HEK293 (cell line): ENCODE measurements around the gene KCNMB2.

Source experiments
- CTCF ChIA-PET: fragments of 350-600 bp; formaldehyde crosslinking; extraction: SDS; loops from one replicate; lab custom pipeline; 2021; ENCODE audit warnings: antibody characterized with exemption; lab: Yijun Ruan, JAX
- POLR2A ChIA-PET: fragments of 300-600 bp; formaldehyde crosslinking; extraction: SDS; loops from one replicate; lab custom pipeline; 2020; ENCODE audit warnings: antibody characterized with exemption, inconsistent platforms; lab: Yijun Ruan, JAX
- H3K27ac ChIP-seq: fragments of 200-500 bp; sonication (Bioruptor generic); 2 replicates; pipeline ENCODE4 v1.5.1; 2014; ENCODE audit warnings: low read depth, low read length, control low read depth, inconsistent platforms; ENCODE audit errors: extremely low read depth
- H3K36me3 ChIP-seq, 2 experiments: fragments of 200-500 bp in 1 of 2; sonication (Bioruptor generic) in 1 of 2; 1 replicate in 1 of 2; 2 replicates in 1 of 2; pipeline ENCODE4 v1.5.1; 2014 to 2017; ENCODE audit warnings: inconsistent platforms in 2 of 2, low read length in 2 of 2; ENCODE audit not compliant: control insufficient read depth in 2 of 2, insufficient read depth in 1 of 2
- H3K4me1 ChIP-seq: fragments of 200-500 bp; sonication (Bioruptor generic); 2 replicates; pipeline ENCODE4 v1.5.1; 2014; ENCODE audit warnings: mild to moderate bottlenecking, low read length, inconsistent platforms; ENCODE audit not compliant: control insufficient read depth, insufficient read depth
- H3K4me3 ChIP-seq: 2 replicates; pipeline ENCODE4 v1.5.1; 2011; ENCODE audit warnings: low read depth, mild to moderate bottlenecking, control low read depth, low read length, moderate library complexity
- H3K9me3 ChIP-seq: fragments of 200-500 bp; sonication (Bioruptor generic); 2 replicates; pipeline ENCODE4 v1.5.1; 2014; ENCODE audit warnings: low read depth, low read length, inconsistent platforms; ENCODE audit not compliant: control insufficient read depth, insufficient read depth
- GFI1B ChIP-seq: fragments of 450-650 bp; formaldehyde crosslinking; IDR thresholded peaks from 2 replicates; pipeline ENCODE4 v1.5.1; 2016; ENCODE audit warnings: missing biosample characterization, missing genetic modification characterization
- HOXA7 ChIP-seq: sonication (generic); formaldehyde crosslinking; IDR thresholded peaks from 2 replicates; pipeline ENCODE4 v1.8.1; 2022; ENCODE audit warnings: missing genetic modification reagents, borderline replicate concordance
- HOXC10 ChIP-seq: sonication (generic); formaldehyde crosslinking; IDR thresholded peaks from 2 replicates; pipeline ENCODE4 v1.8.1; 2023; ENCODE audit warnings: mild to moderate bottlenecking, missing genetic modification reagents
- ZFP41 ChIP-seq: fragments of 450-650 bp; formaldehyde crosslinking; IDR thresholded peaks from 2 replicates; pipeline ENCODE4 v1.5.1; 2016; ENCODE audit warnings: missing biosample characterization, missing genetic modification characterization, borderline replicate concordance
- ZNF10 ChIP-seq: fragments of 450-650 bp; formaldehyde crosslinking; IDR thresholded peaks from 2 replicates; pipeline ENCODE4 v1.5.1; 2017; ENCODE audit warnings: missing biosample characterization, missing genetic modification characterization
- ZNF112 ChIP-seq: fragments of 450-650 bp; formaldehyde crosslinking; IDR thresholded peaks from 2 replicates; pipeline ENCODE4 v1.5.0; 2017; ENCODE audit warnings: missing biosample characterization, missing genetic modification characterization
- ZNF146 ChIP-seq: fragments of 450-650 bp; formaldehyde crosslinking; IDR thresholded peaks from 2 replicates; pipeline ENCODE4 v1.5.1; 2016; ENCODE audit warnings: missing biosample characterization, missing genetic modification characterization
- ZNF155 ChIP-seq: fragments of 450-650 bp; formaldehyde crosslinking; IDR thresholded peaks from 2 replicates; pipeline ENCODE4 v1.5.1; 2016; ENCODE audit warnings: missing biosample characterization, missing genetic modification characterization
- ZNF16 ChIP-seq: fragments of 450-650 bp; formaldehyde crosslinking; IDR thresholded peaks from 2 replicates; pipeline ENCODE4 v1.5.1; 2016; ENCODE audit warnings: low read depth, missing biosample characterization, missing genetic modification characterization
- ZNF169 ChIP-seq: fragments of 450-650 bp; formaldehyde crosslinking; IDR thresholded peaks from 2 replicates; pipeline ENCODE4 v1.5.1; 2016; ENCODE audit warnings: missing biosample characterization, missing genetic modification characterization
- ZNF302 ChIP-seq: fragments of 450-650 bp; formaldehyde crosslinking; IDR thresholded peaks from 2 replicates; pipeline ENCODE4 v1.5.1; 2016; ENCODE audit warnings: missing biosample characterization, missing genetic modification characterization, low read depth
- ZNF311 ChIP-seq: fragments of 450-650 bp; formaldehyde crosslinking; IDR thresholded peaks from 2 replicates; pipeline ENCODE4 v1.5.1; 2017; ENCODE audit warnings: missing biosample characterization, missing genetic modification characterization, borderline replicate concordance
- ZNF37A ChIP-seq: fragments of 450-650 bp; IDR thresholded peaks from 2 replicates; pipeline ENCODE4 v1.5.1; 2018; ENCODE audit warnings: missing biosample characterization, missing genetic modification characterization
- ZNF391 ChIP-seq: fragments of 450-650 bp; formaldehyde crosslinking; IDR thresholded peaks from 2 replicates; pipeline ENCODE4 v1.5.1; 2016; ENCODE audit warnings: low read depth, missing biosample characterization, missing genetic modification characterization, borderline replicate concordance
- ZNF433 ChIP-seq: fragments of 450-650 bp; formaldehyde crosslinking; IDR thresholded peaks from 2 replicates; pipeline ENCODE4 v1.5.1; 2016; ENCODE audit warnings: missing biosample characterization, missing genetic modification characterization, low read depth
- ZNF529 ChIP-seq: fragments of 450-650 bp; formaldehyde crosslinking; IDR thresholded peaks from 2 replicates; pipeline ENCODE4 v1.5.1; 2017; ENCODE audit warnings: missing genetic modification characterization, missing biosample characterization; ENCODE audit not compliant: insufficient replicate concordance
- ZNF530 ChIP-seq: fragments of 450-650 bp; formaldehyde crosslinking; IDR thresholded peaks from 2 replicates; pipeline ENCODE4 v1.5.1; 2016; ENCODE audit warnings: low read depth, missing biosample characterization, missing genetic modification characterization
- ZNF548 ChIP-seq: fragments of 450-650 bp; formaldehyde crosslinking; IDR thresholded peaks from 2 replicates; pipeline ENCODE4 v1.5.1; 2016; ENCODE audit warnings: missing biosample characterization, missing genetic modification characterization
- ZNF549 ChIP-seq: fragments of 450-650 bp; IDR thresholded peaks from 2 replicates; pipeline ENCODE4 v1.5.1; 2018; ENCODE audit warnings: missing biosample characterization, missing genetic modification characterization, mild to moderate bottlenecking, inconsistent platforms, moderate library complexity
- ZNF654 ChIP-seq: fragments of 450-650 bp; formaldehyde crosslinking; IDR thresholded peaks from 2 replicates; pipeline ENCODE4 v1.5.1; 2016; ENCODE audit warnings: low read depth, missing biosample characterization, missing genetic modification characterization
- ZNF660 ChIP-seq: fragments of 450-650 bp; IDR thresholded peaks from 2 replicates; pipeline ENCODE4 v1.5.1; 2018; ENCODE audit warnings: missing biosample characterization, mild to moderate bottlenecking, missing genetic modification characterization
- ZSCAN16 ChIP-seq: fragments of 450-650 bp; formaldehyde crosslinking; IDR thresholded peaks from 2 replicates; pipeline ENCODE4 v1.5.1; 2016; ENCODE audit warnings: missing biosample characterization, missing genetic modification characterization
- TF ChIP-seq, protein P1 (sequence below): fragments of 450-650 bp; formaldehyde crosslinking; IDR thresholded peaks from 2 replicates; pipeline ENCODE4 v1.5.1; 2016; ENCODE audit warnings: missing biosample characterization, missing genetic modification characterization
- TF ChIP-seq, protein P2 (sequence below): fragments of 450-650 bp; formaldehyde crosslinking; IDR thresholded peaks from 2 replicates; pipeline ENCODE4 v1.5.1; 2016; ENCODE audit warnings: missing biosample characterization, missing genetic modification characterization
- TF ChIP-seq, protein P3 (sequence below): fragments of 450-650 bp; formaldehyde crosslinking; IDR thresholded peaks from 2 replicates; pipeline ENCODE4 v1.5.1; 2017; ENCODE audit warnings: missing biosample characterization, missing genetic modification characterization
- TF ChIP-seq, protein P4 (sequence below): fragments of 450-650 bp; formaldehyde crosslinking; IDR thresholded peaks from 2 replicates; pipeline ENCODE4 v1.5.1; 2016; ENCODE audit warnings: missing biosample characterization, missing genetic modification characterization
- TF ChIP-seq, protein P5 (sequence below): fragments of 450-650 bp; formaldehyde crosslinking; IDR thresholded peaks from 2 replicates; pipeline ENCODE4 v1.5.1; 2016; ENCODE audit warnings: missing biosample characterization, missing genetic modification characterization

Gene KCNMB2

GRCh38 chr3:178870085-178870484, 333.8 kb downstream of the KCNMB2 start:
- TF ChIP-seq, protein P1, sequence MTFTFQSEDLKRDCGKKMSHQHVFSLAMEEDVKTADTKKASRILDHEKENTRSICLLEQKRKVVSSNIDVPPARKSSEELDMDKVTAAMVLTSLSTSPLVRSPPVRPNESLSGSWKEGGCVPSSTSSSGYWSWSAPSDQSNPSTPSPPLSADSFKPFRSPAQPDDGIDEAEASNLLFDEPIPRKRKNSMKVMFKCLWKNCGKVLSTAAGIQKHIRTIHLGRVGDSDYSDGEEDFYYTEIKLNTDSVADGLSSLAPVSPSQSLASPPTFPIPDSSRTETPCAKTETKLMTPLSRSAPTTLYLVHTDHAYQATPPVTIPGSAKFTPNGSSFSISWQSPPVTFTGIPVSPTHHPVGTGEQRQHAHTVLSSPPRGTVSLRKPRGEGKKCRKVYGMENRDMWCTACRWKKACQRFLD (tag by site-specific recombination) = no peak
- no peak for TF ChIP-seq ZNF311
- TF ChIP-seq ZFP41 (tag by site-specific recombination) = no peak
- no peak for TF ChIP-seq ZNF169 (tag by site-specific recombination)
- TF ChIP-seq, protein P2, sequence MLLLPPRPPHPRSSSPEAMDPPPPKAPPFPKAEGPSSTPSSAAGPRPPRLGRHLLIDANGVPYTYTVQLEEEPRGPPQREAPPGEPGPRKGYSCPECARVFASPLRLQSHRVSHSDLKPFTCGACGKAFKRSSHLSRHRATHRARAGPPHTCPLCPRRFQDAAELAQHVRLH (tag by site-specific recombination) = no peak
- TF ChIP-seq ZNF146 (tag by site-specific recombination) = no peak
- TF ChIP-seq ZNF549 (tag by site-specific recombination) = no peak
- no peak for TF ChIP-seq ZNF530 (tag by site-specific recombination)
- Histone ChIP-seq H3K4me1 (no peaks in the 10 kb centered on the region), H3K9me3 (no peaks in the 10 kb centered on the region), H3K36me3 (no peaks in the 10 kb centered on the region), H3K27ac (no peak overlapping the region), H3K4me3 (no peak overlapping the region)
- ChIA-PET CTCF (no interaction called here), POLR2A (no interaction called here)

DNA sequence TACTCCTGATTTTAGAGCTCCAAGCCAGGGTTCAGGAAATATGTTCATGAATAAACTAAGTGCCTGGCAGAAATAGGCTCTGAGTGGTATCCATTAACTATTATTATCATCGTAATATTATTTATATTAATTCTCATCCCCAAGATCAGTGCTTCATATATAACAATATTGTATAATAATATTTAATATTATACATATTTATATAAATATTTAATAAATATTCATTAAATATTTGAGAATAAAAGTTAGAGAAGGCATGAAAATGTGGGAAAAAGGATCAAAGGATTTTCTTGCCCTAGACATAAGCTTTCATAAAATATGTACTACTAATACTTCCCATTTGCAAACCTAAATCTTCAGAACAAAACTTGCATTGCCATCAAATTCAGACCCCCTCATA, 338.9 kb downstream of the KCNMB2 start:
- TF ChIP-seq ZNF10 (tag by site-specific recombination) (no peak), ZNF112 (tag by site-specific recombination) (no peak), ZNF548 (no peak)
- POLR2A ChIA-PET = no interaction called here
- no peaks in the 10 kb centered on the region for H3K4me1 ChIP-seq
- H3K36me3 ChIP-seq = no peaks in the 10 kb centered on the region
- H3K4me3 ChIP-seq = no peak overlapping the region
- no peaks in the 10 kb centered on the region for H3K9me3 ChIP-seq
- no peak overlapping the region for H3K27ac ChIP-seq
- CTCF ChIA-PET = no interaction called here

DNA sequence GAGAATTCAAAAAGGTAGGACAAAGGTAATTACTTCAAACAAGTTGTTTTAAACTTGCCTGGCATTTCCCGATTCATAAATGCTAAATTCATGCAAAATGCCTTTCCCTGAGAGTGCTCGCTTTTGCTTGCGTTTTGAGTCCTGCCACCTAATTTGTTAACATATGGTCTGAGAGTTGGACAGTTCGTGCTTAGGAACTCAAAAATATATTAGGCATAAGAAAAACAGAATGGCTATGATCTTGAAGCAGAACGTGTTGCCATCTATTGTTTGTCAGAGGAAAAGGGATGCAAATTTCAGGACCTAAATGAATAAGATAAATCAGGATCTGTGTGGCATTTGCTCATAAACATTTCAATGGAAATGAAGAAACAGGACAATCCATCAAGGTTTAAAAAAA, 339.6 kb downstream of the KCNMB2 start:
- no peaks in the 10 kb centered on the region for H3K4me1 ChIP-seq
- H3K4me3 ChIP-seq = no peak overlapping the region
- ChIA-PET CTCF (no interaction called here), POLR2A (no interaction called here)
- H3K36me3 ChIP-seq = no peaks in the 10 kb centered on the region
- H3K9me3 ChIP-seq = no peaks in the 10 kb centered on the region
- no peak overlapping the region for H3K27ac ChIP-seq
- TF ChIP-seq ZNF311 (no peak), ZNF155 (tag by site-specific recombination) (no peak), ZSCAN16 (tag by site-specific recombination) (no peak), ZNF16 (no peak), ZNF529 (tag by site-specific recombination) (no peak), ZNF433 (no peak), ZNF37A (tag by site-specific recombination) (no peak), ZNF530 (tag by site-specific recombination) (no peak), GFI1B (tag by site-specific recombination) (no peak), HOXC10 (no peak), ZNF302 (no peak), ZNF391 (tag by site-specific recombination) (no peak), ZNF654 (tag by site-specific recombination) (no peak), HOXA7 (CRISPR knock-in tag) (no peak), ZNF660 (tag by site-specific recombination) (no peak)
- TF ChIP-seq, protein P3, sequence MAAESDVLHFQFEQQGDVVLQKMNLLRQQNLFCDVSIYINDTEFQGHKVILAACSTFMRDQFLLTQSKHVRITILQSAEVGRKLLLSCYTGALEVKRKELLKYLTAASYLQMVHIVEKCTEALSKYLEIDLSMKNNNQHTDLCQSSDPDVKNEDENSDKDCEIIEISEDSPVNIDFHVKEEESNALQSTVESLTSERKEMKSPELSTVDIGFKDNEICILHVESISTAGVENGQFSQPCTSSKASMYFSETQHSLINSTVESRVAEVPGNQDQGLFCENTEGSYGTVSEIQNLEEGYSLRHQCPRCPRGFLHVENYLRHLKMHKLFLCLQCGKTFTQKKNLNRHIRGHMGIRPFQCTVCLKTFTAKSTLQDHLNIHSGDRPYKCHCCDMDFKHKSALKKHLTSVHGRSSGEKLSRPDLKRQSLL = no peak
- TF ChIP-seq, protein P4, sequence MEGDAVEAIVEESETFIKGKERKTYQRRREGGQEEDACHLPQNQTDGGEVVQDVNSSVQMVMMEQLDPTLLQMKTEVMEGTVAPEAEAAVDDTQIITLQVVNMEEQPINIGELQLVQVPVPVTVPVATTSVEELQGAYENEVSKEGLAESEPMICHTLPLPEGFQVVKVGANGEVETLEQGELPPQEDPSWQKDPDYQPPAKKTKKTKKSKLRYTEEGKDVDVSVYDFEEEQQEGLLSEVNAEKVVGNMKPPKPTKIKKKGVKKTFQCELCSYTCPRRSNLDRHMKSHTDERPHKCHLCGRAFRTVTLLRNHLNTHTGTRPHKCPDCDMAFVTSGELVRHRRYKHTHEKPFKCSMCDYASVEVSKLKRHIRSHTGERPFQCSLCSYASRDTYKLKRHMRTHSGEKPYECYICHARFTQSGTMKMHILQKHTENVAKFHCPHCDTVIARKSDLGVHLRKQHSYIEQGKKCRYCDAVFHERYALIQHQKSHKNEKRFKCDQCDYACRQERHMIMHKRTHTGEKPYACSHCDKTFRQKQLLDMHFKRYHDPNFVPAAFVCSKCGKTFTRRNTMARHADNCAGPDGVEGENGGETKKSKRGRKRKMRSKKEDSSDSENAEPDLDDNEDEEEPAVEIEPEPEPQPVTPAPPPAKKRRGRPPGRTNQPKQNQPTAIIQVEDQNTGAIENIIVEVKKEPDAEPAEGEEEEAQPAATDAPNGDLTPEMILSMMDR (tag by site-specific recombination) = no peak
- TF ChIP-seq, protein P5, sequence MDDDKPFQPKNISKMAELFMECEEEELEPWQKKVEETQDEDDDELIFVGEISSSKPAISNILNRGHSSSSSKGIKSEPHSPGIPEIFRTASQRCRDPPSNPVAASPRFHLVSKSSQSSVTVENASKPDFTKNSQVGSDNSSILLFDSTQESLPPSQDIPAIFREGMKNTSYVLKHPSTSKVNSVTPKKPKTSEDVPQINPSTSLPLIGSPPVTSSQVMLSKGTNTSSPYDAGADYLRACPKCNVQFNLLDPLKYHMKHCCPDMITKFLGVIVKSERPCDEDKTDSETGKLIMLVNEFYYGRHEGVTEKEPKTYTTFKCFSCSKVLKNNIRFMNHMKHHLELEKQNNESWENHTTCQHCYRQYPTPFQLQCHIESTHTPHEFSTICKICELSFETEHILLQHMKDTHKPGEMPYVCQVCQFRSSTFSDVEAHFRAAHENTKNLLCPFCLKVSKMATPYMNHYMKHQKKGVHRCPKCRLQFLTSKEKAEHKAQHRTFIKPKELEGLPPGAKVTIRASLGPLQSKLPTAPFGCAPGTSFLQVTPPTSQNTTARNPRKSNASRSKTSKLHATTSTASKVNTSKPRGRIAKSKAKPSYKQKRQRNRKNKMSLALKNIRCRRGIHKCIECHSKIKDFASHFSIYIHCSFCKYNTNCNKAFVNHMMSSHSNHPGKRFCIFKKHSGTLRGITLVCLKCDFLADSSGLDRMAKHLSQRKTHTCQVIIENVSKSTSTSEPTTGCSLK (tag by site-specific recombination) = no peak
